Adrenal gland (tissue), 19 donors: ENCODE data around the gene ASB11. TPM values are rescaled to one million over a fixed set of nuclear protein-coding genes. Genes with fewer than 3 reads are reported as not detected.

ENCODE experiments used
- DNase-seq, 7 donors: peaks; one replicate each; pipeline ENCODE4 v3.0.0-alpha.2; 2019 to 2020
- H3K27ac ChIP-seq, 5 donors: fragments of 200-600 bp; sonication (generic) in 4 of 5; 1 replicate in 3 of 5; 2 replicates in 2 of 5; pipeline versions ENCODE4 v1.5.1 to v1.8.0; 2016 to 2020; ENCODE audit warnings: mild to moderate bottlenecking in 1 of 5
- H3K27me3 ChIP-seq: fragments of 200-600 bp; 2 replicates; pipeline ENCODE4 v1.8.0; 2021
- H3K36me3 ChIP-seq, 2 donors: fragments of 200-600 bp; replicated peaks in 1 of 2; 1 replicate in 1 of 2; 2 replicates in 1 of 2; pipeline versions ENCODE4 v1.5.1 to v1.8.0; 2018 to 2022
- H3K4me1 ChIP-seq, 2 donors: fragments of 200-600 bp; replicated peaks in 1 of 2; 1 replicate in 1 of 2; 2 replicates in 1 of 2; pipeline versions ENCODE4 v1.5.1 to v1.8.0; 2018 to 2021
- H3K4me3 ChIP-seq, 4 donors: fragments of 200-600 bp; sonication (generic) in 3 of 4; one replicate each; pipeline ENCODE4 v1.5.1; 2016 to 2018
- H3K9me3 ChIP-seq, 3 donors: fragments of 200-600 bp; sonication (generic) in 1 of 3; replicated peaks in 1 of 3; 1 replicate in 2 of 3; 2 replicates in 1 of 3; pipeline versions ENCODE4 v1.5.1 to v1.8.0; 2016 to 2021
- CTCF ChIP-seq, 6 experiments: fragments of 450-650 bp in 4 of 6; fragments of 200-600 bp in 2 of 6; sonication (generic) in 1 of 6; IDR thresholded peaks; 1 replicate in 5 of 6; 2 replicates in 1 of 6; pipeline versions ENCODE4 v1.5.1 to v1.8.0; 2016 to 2021; ENCODE audit warnings: antibody characterized with exemption in 6 of 6, mild to moderate bottlenecking in 2 of 6, moderate library complexity in 1 of 6
- POLR2A ChIP-seq, 2 donors: fragments of 450-650 bp; IDR thresholded peaks; one replicate each; pipeline ENCODE4 v1.6.1; 2017; ENCODE audit warnings: antibody characterized with exemption in 2 of 2, mild to moderate bottlenecking in 2 of 2, moderate library complexity in 1 of 2
- WGBS, 4 donors: extraction: QIAGEN DNeasy Blood & Tissue Kit in 2 of 4; methylation state at CpG; one replicate each; pipeline versions ENCODE4 v1.1.5 to v1.1.7; 2013 to 2017; 5-methylcytosine and 5-hydroxymethylcytosine counted together
- intact Hi-C, 2 donors: fragments of 100-400 bp; cut with DNase I; formaldehyde crosslinking; loops; one replicate each; pipeline versions ENCODE4 v1.14.1 to v1.15.0; 2022 to 2023
- long read RNA-seq, 10 donors: library from polyadenylated mRNA in 3 of 10; unstranded in 2 of 10; stranded (forward) in 1 of 10; transcript quantifications; one replicate each; pipeline ENCODE4 v2.0.0 and lab custom pipeline, GENCODE V29; 2021 to 2026
- polyA plus RNA-seq, 3 donors: library from polyadenylated mRNA; stranded (reverse); fragments of 200-250 nt in 2 of 3; fragments of 350-450 nt in 1 of 3; fragmentation: Illumina TruSeq in 1 of 3; extraction: RNeasy Lipid Tissue Mini Kit (QIAGEN cat#74804) in 1 of 3; gene quantifications; one replicate each; pipeline ENCODE4 v1.2.3, GENCODE V29; 2013 to 2014
- total RNA-seq, 9 donors: library from RNA; depleted of rRNA in 4 of 9; stranded (reverse); fragments of >200 nt in 4 of 9; fragments of 120-200 nt in 1 of 9; fragmentation: NEBNext Ultra II Directional in 1 of 9; extraction: Animal tissue kit (Norgen Biotek cat#: 25700) in 1 of 9; gene quantifications; one replicate each; pipeline versions ENCODE4 v1.1.0 to v1.2.4, GENCODE V29; 2013 to 2023
- donor health status: healthy with polysubstance abuse.
- donor health status: Bipolar disorder and iron deficiency.
- donor health status: DM: yes; HTN: yes; CAD: no.
- donor health status: DM: no; HTN: no; CAD: no.
- donor health status: DM: no; HTN: no; CAD: no.
- donor health status: DM: yes; HTN: yes; CAD: no.

The ASB11 gene
- under 1 TPM in 1 of 9 donors, not detected in 8; 0.14 TPM for total RNA-seq
- not detected for polyA plus RNA-seq
- long read RNA-seq, donor 1: 0 reads
- long read RNA-seq, donor 2: 0 reads
- long read RNA-seq, donor 3: 0 reads
- long read RNA-seq, donor 4: 0 reads
- long read RNA-seq, donor 5: 0 reads
- long read RNA-seq, donor 6: 0 reads
- long read RNA-seq, donor 7: 0 reads
- long read RNA-seq, donor 8: 0 reads
- long read RNA-seq, donor 9: 0 reads
- long read RNA-seq, donor 10: 0 reads

DNA sequence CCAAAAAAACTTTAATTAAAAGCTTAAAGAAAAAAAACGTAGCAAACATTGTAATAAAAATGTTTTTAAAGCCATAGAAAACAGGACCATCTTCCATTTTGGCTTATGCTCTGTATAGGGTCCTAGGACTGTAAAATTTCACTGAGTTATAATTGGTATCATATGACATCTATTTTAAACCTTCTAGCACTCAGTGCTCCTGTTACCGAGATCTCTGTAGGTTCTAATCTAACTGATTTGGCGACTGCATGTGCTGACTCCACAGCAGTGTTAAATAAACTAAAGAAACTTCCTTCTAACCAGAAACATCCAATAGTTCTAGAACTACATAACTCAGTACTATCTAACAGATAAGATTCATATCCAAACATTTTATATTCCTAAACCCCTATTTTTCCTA is at the start of gene ASB11:
Gene ASB11 (minus strand): TSS at position 132 of the 400 bp plus-strand sequence. CDS start 35 bp downstream, at position 97.
- Histone ChIP-seq H3K36me3 (no peaks in the 10 kb centered on the region), H3K27me3 (peaks cover 11% of the 10 kb centered on the region), H3K27ac (no peak within 1 kb of the TSS), H3K4me3 (no peak within 1 kb of the TSS), H3K9me3 (no peaks in the 10 kb centered on the region), H3K4me1 (no peaks in the 10 kb centered on the region)
- intact Hi-C loops: no loop called here
- DNase-seq: no peak
- TF ChIP-seq CTCF (IDR thresholded peaks at IDR 0.05) (no peak), POLR2A (IDR thresholded peaks at IDR 0.05) (no peak)
- WGBS, 4 donors: 47 to 59% (median 55%) methylated on average over 3 of the region's 3 CpGs

GRCh38 chrX:15359701-15360100 is 44.3 kb upstream of the ASB11 start:
- Histone ChIP-seq H3K36me3 (no peaks in the 10 kb centered on the region), H3K4me1 (no peaks in the 10 kb centered on the region), H3K27ac (no peak overlapping the region), H3K27me3 (peaks cover 2% of the 10 kb centered on the region), H3K4me3 (no peak overlapping the region), H3K9me3 (no peaks in the 10 kb centered on the region)
- DNase-seq: no peak
- intact Hi-C loops: no loop called here
- WGBS, 4 donors: 45 to 84% (median 77%) methylated on average over 1 to 2 of the region's 2 CpGs
- no peak for TF ChIP-seq CTCF (IDR thresholded peaks at IDR 0.05)
- no peak for TF ChIP-seq POLR2A (IDR thresholded peaks at IDR 0.05)

DNA sequence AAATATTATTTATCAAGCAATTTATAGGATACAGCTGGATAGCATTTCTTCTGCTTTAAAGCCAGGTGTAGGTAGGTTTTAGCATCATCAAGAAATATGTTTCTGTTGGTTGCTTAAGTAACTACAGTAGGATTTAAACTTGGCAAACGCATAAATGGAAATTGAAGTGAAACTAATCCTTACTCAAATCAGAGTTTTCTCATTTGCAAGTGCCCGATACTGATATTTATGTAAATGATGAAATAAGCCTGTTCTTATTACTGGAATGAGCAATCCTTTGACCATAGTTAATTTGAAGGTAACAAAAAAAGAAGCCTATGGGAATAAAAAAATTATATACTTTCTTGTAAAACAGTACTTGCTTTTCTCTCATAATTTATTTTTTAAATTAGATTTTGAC is 43.1 kb upstream of the ASB11 start:
- intact Hi-C loops: no loop called here
- Histone ChIP-seq H3K9me3 (no peaks in the 10 kb centered on the region), H3K4me1 (no peaks in the 10 kb centered on the region), H3K27ac (no peak overlapping the region), H3K4me3 (no peak overlapping the region), H3K27me3 (no peaks in the 10 kb centered on the region), H3K36me3 (no peaks in the 10 kb centered on the region)
- TF ChIP-seq POLR2A (IDR thresholded peaks at IDR 0.05) (no peak), CTCF (IDR thresholded peaks at IDR 0.05) (no peak)
- no peak for DNase-seq
- 73 to 85% (median 77%) methylated on average over 2 of the region's 2 CpGs for whole genome bisulfite sequencing, 4 donors

GRCh38 chrX:15356444-15356843 is 41.0 kb upstream of the ASB11 start:
- intact Hi-C loops: no loop called here
- WGBS, 4 donors: 14 to 50% (median 19%) methylated on average over 1 of the region's 1 CpG
- H3K4me3 ChIP-seq: no peak overlapping the region
- H3K27ac ChIP-seq: no peak overlapping the region
- no peaks in the 10 kb centered on the region for H3K9me3 ChIP-seq
- no peak for TF ChIP-seq POLR2A (IDR thresholded peaks at IDR 0.05)
- no peak for TF ChIP-seq CTCF (IDR thresholded peaks at IDR 0.05)
- no peaks in the 10 kb centered on the region for H3K36me3 ChIP-seq
- no peaks in the 10 kb centered on the region for H3K4me1 ChIP-seq
- no peaks in the 10 kb centered on the region for H3K27me3 ChIP-seq
- no peak for DNase-seq
